ENCODE measurements around the gene THAP7. TPM values are rescaled to one million over a fixed set of nuclear protein-coding genes. Genes with fewer than 3 reads are reported as not detected.

The THAP7 gene
- total and polyA plus RNA-seq, 2 of the 13 experiments (the other 11 are each of a cell fraction or from before 2014, with no cell fraction given), result 13.0 to 25.5 TPM

DNA sequence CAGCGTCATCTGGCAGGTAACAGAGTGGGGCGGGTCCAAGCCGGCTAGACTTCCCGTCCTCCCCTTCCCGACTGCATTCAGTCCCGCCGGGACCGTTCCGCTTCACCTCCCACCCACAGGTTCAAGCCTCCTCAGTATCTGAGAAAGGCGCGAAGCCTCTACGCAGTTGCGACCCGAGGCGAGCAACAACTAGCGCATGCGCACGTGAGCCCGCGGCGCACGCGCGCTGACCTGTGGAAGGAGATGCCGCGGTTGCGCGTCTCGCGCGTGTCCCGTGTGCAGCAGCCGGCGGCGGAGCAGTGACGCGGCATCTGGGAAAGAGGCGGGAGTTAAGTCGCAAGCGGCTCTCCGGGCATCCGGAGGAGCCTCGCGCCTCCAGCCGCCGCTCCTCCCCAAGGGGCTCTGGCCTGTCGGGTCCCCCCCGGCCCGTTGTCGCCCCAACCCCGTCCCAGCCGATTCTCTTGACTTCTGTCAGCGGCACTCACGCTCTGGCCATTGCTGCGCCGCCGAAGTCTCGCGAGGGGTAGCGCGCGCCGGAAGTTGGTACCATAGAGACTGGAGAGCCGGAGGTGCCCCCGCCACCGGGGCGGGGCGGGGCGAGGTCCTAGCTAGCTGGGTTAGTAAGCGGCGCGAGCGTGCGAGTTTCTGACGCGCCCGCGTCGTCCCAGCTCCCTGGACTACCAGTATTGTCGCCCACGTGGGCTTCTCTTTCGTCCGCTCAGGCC is at the start of gene THAP7 (continued):
- TF ChIP-seq, protein P1, sequence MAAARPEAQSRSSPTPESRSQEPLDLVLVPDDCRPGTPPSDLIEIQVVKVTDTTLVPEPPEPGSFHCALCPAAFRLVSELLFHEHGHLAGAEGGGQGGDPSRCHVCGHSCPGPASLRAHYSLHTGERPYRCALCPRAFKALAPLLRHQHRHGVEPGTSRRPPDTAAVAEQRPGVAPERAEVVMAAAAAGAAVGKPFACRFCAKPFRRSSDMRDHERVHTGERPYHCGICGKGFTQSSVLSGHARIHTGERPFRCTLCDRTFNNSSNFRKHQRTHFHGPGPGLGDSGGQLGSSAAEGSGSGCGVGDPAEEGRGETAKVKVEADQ (CRISPR knock-in tag; IDR thresholded peaks at IDR 0.05; ENCODE audit: borderline replicate concordance), result peak; percentile 60; the same call in 1 of the 2 replicates
- TF ChIP-seq NR2F1 (CRISPR knock-in tag; IDR thresholded peaks at IDR 0.05) (no peak; a peak in 1 of 4 replicates), SRSF1 (optimal IDR thresholded peaks at IDR 0.05; ENCODE audit: low read depth, low read length) (peak; percentile 24), ZNF33B (CRISPR knock-in tag; IDR thresholded peaks at IDR 0.05) (peak; percentile 84; the same call in 1 of the 2 replicates), FOXK1 (CRISPR knock-in tag; IDR thresholded peaks at IDR 0.05; ENCODE audit: borderline replicate concordance, low read depth) (peak; percentile 63; the same call in 1 of the 2 replicates), ZNF235 (CRISPR knock-in tag; IDR thresholded peaks at IDR 0.05; ENCODE audit: borderline replicate concordance) (0 out of 2 replicates have a peak, but pooled peaks have one; percentile 44), MTA1 (CRISPR knock-in tag; IDR thresholded peaks at IDR 0.05; ENCODE audit: borderline replicate concordance) (peak; percentile 91), ZKSCAN8 (CRISPR knock-in tag; IDR thresholded peaks at IDR 0.05; ENCODE audit: borderline replicate concordance) (no peak), ZEB1 (IDR thresholded peaks at IDR 0.05; ENCODE audit: insufficient replicate concordance, low read depth) (peak; percentile 14)
- TF ChIP-seq, protein P2, sequence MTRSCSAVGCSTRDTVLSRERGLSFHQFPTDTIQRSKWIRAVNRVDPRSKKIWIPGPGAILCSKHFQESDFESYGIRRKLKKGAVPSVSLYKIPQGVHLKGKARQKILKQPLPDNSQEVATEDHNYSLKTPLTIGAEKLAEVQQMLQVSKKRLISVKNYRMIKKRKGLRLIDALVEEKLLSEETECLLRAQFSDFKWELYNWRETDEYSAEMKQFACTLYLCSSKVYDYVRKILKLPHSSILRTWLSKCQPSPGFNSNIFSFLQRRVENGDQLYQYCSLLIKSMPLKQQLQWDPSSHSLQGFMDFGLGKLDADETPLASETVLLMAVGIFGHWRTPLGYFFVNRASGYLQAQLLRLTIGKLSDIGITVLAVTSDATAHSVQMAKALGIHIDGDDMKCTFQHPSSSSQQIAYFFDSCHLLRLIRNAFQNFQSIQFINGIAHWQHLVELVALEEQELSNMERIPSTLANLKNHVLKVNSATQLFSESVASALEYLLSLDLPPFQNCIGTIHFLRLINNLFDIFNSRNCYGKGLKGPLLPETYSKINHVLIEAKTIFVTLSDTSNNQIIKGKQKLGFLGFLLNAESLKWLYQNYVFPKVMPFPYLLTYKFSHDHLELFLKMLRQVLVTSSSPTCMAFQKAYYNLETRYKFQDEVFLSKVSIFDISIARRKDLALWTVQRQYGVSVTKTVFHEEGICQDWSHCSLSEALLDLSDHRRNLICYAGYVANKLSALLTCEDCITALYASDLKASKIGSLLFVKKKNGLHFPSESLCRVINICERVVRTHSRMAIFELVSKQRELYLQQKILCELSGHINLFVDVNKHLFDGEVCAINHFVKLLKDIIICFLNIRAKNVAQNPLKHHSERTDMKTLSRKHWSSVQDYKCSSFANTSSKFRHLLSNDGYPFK (CRISPR knock-in tag; IDR thresholded peaks at IDR 0.05; ENCODE audit: borderline replicate concordance), result peak; percentile 76
- TF ChIP-seq, protein P3, sequence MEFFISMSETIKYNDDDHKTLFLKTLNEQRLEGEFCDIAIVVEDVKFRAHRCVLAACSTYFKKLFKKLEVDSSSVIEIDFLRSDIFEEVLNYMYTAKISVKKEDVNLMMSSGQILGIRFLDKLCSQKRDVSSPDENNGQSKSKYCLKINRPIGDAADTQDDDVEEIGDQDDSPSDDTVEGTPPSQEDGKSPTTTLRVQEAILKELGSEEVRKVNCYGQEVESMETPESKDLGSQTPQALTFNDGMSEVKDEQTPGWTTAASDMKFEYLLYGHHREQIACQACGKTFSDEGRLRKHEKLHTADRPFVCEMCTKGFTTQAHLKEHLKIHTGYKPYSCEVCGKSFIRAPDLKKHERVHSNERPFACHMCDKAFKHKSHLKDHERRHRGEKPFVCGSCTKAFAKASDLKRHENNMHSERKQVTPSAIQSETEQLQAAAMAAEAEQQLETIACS (CRISPR knock-in tag; IDR thresholded peaks at IDR 0.05), result peak; percentile 67
- TF ChIP-seq, protein P4, sequence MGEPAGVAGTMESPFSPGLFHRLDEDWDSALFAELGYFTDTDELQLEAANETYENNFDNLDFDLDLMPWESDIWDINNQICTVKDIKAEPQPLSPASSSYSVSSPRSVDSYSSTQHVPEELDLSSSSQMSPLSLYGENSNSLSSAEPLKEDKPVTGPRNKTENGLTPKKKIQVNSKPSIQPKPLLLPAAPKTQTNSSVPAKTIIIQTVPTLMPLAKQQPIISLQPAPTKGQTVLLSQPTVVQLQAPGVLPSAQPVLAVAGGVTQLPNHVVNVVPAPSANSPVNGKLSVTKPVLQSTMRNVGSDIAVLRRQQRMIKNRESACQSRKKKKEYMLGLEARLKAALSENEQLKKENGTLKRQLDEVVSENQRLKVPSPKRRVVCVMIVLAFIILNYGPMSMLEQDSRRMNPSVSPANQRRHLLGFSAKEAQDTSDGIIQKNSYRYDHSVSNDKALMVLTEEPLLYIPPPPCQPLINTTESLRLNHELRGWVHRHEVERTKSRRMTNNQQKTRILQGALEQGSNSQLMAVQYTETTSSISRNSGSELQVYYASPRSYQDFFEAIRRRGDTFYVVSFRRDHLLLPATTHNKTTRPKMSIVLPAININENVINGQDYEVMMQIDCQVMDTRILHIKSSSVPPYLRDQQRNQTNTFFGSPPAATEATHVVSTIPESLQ (CRISPR knock-in tag; conservative IDR thresholded peaks at IDR 0.05), result no peak
- TF ChIP-seq, protein P5, sequence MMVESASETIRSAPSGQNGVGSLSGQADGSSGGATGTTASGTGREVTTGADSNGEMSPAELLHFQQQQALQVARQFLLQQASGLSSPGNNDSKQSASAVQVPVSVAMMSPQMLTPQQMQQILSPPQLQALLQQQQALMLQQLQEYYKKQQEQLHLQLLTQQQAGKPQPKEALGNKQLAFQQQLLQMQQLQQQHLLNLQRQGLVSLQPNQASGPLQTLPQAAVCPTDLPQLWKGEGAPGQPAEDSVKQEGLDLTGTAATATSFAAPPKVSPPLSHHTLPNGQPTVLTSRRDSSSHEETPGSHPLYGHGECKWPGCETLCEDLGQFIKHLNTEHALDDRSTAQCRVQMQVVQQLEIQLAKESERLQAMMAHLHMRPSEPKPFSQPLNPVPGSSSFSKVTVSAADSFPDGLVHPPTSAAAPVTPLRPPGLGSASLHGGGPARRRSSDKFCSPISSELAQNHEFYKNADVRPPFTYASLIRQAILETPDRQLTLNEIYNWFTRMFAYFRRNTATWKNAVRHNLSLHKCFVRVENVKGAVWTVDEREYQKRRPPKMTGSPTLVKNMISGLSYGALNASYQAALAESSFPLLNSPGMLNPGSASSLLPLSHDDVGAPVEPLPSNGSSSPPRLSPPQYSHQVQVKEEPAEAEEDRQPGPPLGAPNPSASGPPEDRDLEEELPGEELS (CRISPR knock-in tag; IDR thresholded peaks at IDR 0.05), result peak; percentile 58
- TF ChIP-seq, protein P6, sequence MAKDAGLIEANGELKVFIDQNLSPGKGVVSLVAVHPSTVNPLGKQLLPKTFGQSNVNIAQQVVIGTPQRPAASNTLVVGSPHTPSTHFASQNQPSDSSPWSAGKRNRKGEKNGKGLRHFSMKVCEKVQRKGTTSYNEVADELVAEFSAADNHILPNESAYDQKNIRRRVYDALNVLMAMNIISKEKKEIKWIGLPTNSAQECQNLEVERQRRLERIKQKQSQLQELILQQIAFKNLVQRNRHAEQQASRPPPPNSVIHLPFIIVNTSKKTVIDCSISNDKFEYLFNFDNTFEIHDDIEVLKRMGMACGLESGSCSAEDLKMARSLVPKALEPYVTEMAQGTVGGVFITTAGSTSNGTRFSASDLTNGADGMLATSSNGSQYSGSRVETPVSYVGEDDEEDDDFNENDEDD (CRISPR knock-in tag; IDR thresholded peaks at IDR 0.05; ENCODE audit: borderline replicate concordance), result peak; percentile 95
- TF ChIP-seq, protein P7, sequence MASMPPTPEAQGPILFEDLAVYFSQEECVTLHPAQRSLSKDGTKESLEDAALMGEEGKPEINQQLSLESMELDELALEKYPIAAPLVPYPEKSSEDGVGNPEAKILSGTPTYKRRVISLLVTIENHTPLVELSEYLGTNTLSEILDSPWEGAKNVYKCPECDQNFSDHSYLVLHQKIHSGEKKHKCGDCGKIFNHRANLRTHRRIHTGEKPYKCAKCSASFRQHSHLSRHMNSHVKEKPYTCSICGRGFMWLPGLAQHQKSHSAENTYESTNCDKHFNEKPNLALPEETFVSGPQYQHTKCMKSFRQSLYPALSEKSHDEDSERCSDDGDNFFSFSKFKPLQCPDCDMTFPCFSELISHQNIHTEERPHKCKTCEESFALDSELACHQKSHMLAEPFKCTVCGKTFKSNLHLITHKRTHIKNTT (CRISPR knock-in tag; IDR thresholded peaks at IDR 0.05), result no peak
